Liver (tissue), 3 donors: ENCODE measurements around the gene CTDSPL2.

Experiments used
- EGR1 ChIP-seq, 2 donors: IDR thresholded peaks; 2 replicates each; pipeline ENCODE4 v1.6.1; 2016 to 2018; ENCODE audit warnings: antibody characterized with exemption in 2 of 2, low read depth in 2 of 2
- GABPA ChIP-seq, 2 donors: IDR thresholded peaks in 1 of 2; conservative IDR thresholded peaks in 1 of 2; 2 replicates each; pipeline ENCODE4 v1.6.1; 2016; ENCODE audit warnings: antibody characterized with exemption in 2 of 2, mild to moderate bottlenecking in 1 of 2, moderate library complexity in 1 of 2
- HNF4A ChIP-seq, 2 donors: conservative IDR thresholded peaks; 2 replicates each; pipeline ENCODE4 v1.6.1; 2016; ENCODE audit warnings: antibody characterized with exemption in 2 of 2, mild to moderate bottlenecking in 2 of 2
- JUND ChIP-seq, 2 donors: IDR thresholded peaks; 2 replicates each; pipeline ENCODE4 v1.6.1; 2016; ENCODE audit warnings: antibody characterized with exemption in 2 of 2
- NR2F2 ChIP-seq: IDR thresholded peaks from 2 replicates; pipeline ENCODE4 v1.6.1; 2016; ENCODE audit warnings: antibody characterized with exemption
- RAD21 ChIP-seq, 2 donors: IDR thresholded peaks; 2 replicates each; pipeline ENCODE4 v1.6.1; 2016; ENCODE audit warnings: antibody characterized with exemption in 2 of 2, mild to moderate bottlenecking in 2 of 2
- RXRA ChIP-seq, 2 donors: IDR thresholded peaks; 2 replicates each; pipeline ENCODE4 v1.6.1; 2017 to 2018; ENCODE audit warnings: antibody characterized with exemption in 2 of 2, mild to moderate bottlenecking in 1 of 2
- SP1 ChIP-seq: IDR thresholded peaks from 2 replicates; pipeline ENCODE4 v1.6.1; 2018; ENCODE audit warnings: antibody characterized with exemption, mild to moderate bottlenecking
- TAF1 ChIP-seq: conservative IDR thresholded peaks from 2 replicates; pipeline ENCODE4 v1.6.1; 2016; ENCODE audit warnings: antibody characterized with exemption, mild to moderate bottlenecking
- TF ChIP-seq, protein P1 (sequence below): fragments of 150-350 bp; IDR thresholded peaks from 2 replicates; pipeline ENCODE4 v1.5.1; 2017; ENCODE audit warnings: improper control_type of control experiment, low read depth, low read length; ENCODE audit not compliant: missing input control
- TF ChIP-seq, protein P2 (sequence below): IDR thresholded peaks from 2 replicates; pipeline ENCODE4 v1.6.1; 2016; ENCODE audit warnings: antibody characterized with exemption
- TF ChIP-seq, protein P3 (sequence below): IDR thresholded peaks from 2 replicates; pipeline ENCODE4 v1.6.1; 2016; ENCODE audit warnings: antibody characterized with exemption
- TF ChIP-seq, protein P4 (sequence below): IDR thresholded peaks from 2 replicates; pipeline ENCODE4 v1.6.1; 2016; ENCODE audit warnings: antibody characterized with exemption
- TF ChIP-seq, protein P5 (sequence below): IDR thresholded peaks from 2 replicates; pipeline ENCODE4 v1.6.1; 2016; ENCODE audit warnings: antibody characterized with exemption, mild to moderate bottlenecking
- donor health status: healthy.
- donor health status: healthy.

DNA sequence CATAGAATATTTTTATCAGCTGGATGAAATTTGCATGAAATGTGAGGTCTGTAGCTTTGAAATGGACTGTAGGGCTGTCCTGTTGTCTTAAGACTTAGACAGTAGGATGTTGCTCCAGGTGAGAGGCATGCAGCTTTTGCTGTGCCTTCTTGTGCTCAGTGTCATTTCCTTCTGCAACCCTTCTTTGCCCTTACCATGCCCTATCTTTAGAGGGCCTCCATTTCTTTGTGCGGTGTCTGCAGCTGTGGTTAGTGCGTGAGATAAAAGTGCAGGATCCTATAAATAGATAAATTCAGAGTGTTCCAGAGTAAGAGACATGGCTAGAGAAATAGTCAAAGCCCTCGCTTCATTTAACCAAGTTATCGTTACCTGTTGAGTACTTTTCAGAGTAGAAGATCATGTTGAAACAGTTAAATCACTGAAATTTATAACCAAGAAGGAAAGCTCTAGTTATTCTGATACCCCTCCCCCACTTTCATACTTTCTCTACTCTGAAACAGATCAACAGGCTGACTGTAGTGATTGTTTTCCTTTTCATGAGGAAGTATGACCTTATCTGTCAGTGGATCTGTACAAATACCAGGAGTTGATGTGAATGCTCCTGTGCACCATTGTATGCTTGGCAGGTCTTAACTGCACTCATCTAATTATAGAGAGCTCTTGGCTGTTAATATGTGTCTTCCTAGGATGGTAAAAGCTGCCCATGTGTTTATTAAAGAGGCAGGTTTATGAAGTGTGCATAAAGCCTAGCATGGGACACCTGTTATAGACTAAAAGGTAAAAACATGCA, 127.7 kb downstream of the CTDSPL2 start:
- no peak for TF ChIP-seq NR2F2
- TF ChIP-seq, protein P1, sequence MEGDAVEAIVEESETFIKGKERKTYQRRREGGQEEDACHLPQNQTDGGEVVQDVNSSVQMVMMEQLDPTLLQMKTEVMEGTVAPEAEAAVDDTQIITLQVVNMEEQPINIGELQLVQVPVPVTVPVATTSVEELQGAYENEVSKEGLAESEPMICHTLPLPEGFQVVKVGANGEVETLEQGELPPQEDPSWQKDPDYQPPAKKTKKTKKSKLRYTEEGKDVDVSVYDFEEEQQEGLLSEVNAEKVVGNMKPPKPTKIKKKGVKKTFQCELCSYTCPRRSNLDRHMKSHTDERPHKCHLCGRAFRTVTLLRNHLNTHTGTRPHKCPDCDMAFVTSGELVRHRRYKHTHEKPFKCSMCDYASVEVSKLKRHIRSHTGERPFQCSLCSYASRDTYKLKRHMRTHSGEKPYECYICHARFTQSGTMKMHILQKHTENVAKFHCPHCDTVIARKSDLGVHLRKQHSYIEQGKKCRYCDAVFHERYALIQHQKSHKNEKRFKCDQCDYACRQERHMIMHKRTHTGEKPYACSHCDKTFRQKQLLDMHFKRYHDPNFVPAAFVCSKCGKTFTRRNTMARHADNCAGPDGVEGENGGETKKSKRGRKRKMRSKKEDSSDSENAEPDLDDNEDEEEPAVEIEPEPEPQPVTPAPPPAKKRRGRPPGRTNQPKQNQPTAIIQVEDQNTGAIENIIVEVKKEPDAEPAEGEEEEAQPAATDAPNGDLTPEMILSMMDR: no peak
- TF ChIP-seq SP1: no peak
- TF ChIP-seq, protein P2, sequence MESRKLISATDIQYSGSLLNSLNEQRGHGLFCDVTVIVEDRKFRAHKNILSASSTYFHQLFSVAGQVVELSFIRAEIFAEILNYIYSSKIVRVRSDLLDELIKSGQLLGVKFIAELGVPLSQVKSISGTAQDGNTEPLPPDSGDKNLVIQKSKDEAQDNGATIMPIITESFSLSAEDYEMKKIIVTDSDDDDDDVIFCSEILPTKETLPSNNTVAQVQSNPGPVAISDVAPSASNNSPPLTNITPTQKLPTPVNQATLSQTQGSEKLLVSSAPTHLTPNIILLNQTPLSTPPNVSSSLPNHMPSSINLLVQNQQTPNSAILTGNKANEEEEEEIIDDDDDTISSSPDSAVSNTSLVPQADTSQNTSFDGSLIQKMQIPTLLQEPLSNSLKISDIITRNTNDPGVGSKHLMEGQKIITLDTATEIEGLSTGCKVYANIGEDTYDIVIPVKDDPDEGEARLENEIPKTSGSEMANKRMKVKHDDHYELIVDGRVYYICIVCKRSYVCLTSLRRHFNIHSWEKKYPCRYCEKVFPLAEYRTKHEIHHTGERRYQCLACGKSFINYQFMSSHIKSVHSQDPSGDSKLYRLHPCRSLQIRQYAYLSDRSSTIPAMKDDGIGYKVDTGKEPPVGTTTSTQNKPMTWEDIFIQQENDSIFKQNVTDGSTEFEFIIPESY: no peak
- TF ChIP-seq, protein P3, sequence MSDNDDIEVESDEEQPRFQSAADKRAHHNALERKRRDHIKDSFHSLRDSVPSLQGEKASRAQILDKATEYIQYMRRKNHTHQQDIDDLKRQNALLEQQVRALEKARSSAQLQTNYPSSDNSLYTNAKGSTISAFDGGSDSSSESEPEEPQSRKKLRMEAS: no peak
- no peak for TF ChIP-seq JUND (IDR thresholded peaks at IDR 0.05)
- TF ChIP-seq RXRA (IDR thresholded peaks at IDR 0.05): no peak
- no peak for TF ChIP-seq TAF1
- TF ChIP-seq GABPA (IDR thresholded peaks at IDR 0.05 in 1 of 2, conservative IDR thresholded peaks at IDR 0.05 in 1 of 2): no peak
- no peak for TF ChIP-seq RAD21 (IDR thresholded peaks at IDR 0.05)
- TF ChIP-seq HNF4A (conservative IDR thresholded peaks at IDR 0.05): no peak
- TF ChIP-seq, protein P4, sequence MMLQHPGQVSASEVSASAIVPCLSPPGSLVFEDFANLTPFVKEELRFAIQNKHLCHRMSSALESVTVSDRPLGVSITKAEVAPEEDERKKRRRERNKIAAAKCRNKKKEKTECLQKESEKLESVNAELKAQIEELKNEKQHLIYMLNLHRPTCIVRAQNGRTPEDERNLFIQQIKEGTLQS: no peak
- TF ChIP-seq EGR1 (IDR thresholded peaks at IDR 0.05; ENCODE audit: low read depth in 2 of 2): no peak
- TF ChIP-seq, protein P5, sequence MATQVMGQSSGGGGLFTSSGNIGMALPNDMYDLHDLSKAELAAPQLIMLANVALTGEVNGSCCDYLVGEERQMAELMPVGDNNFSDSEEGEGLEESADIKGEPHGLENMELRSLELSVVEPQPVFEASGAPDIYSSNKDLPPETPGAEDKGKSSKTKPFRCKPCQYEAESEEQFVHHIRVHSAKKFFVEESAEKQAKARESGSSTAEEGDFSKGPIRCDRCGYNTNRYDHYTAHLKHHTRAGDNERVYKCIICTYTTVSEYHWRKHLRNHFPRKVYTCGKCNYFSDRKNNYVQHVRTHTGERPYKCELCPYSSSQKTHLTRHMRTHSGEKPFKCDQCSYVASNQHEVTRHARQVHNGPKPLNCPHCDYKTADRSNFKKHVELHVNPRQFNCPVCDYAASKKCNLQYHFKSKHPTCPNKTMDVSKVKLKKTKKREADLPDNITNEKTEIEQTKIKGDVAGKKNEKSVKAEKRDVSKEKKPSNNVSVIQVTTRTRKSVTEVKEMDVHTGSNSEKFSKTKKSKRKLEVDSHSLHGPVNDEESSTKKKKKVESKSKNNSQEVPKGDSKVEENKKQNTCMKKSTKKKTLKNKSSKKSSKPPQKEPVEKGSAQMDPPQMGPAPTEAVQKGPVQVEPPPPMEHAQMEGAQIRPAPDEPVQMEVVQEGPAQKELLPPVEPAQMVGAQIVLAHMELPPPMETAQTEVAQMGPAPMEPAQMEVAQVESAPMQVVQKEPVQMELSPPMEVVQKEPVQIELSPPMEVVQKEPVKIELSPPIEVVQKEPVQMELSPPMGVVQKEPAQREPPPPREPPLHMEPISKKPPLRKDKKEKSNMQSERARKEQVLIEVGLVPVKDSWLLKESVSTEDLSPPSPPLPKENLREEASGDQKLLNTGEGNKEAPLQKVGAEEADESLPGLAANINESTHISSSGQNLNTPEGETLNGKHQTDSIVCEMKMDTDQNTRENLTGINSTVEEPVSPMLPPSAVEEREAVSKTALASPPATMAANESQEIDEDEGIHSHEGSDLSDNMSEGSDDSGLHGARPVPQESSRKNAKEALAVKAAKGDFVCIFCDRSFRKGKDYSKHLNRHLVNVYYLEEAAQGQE: no peak
